LNCaP clone FGC (cell line): Measurements from ENCODE around the gene FLT3.
"Not testable (repeated sequence)": the region's sequence is repeated elsewhere in the genome, so short reads cannot be mapped to it uniquely, and the experiment has no call there.

Experiments used
- DNase-seq: peaks from one replicate; pipeline ENCODE4 v3.0.0-alpha.2; 2011; ENCODE audit warnings: low read depth
- H3K4me3 ChIP-seq: 2 replicates; pipeline ENCODE4 v1.5.1; 2011; ENCODE audit warnings: mild to moderate bottlenecking, low read depth, low read length, control low read depth
- CTCF ChIP-seq: IDR thresholded peaks from 2 replicates; pipeline ENCODE4 v1.5.1; 2012; ENCODE audit warnings: mild to moderate bottlenecking; ENCODE audit not compliant: control insufficient read depth, insufficient read depth; ENCODE audit errors: extremely low read depth

The FLT3 gene

GRCh38 chr13:28100150-28101121 is at the start of gene FLT3:
Gene FLT3, minus strand, starts transcription at chr13:28100576. Its CDS starts 66 bp downstream, at chr13:28100510.
- H3K4me3 ChIP-seq: peak within 1 kb of the TSS; percentile 38
- TF ChIP-seq CTCF: no peak

GRCh38 chr13:28147495-28147894 is 47.1 kb upstream of the FLT3 start:
- no peak overlapping the region for H3K4me3 ChIP-seq
- TF ChIP-seq CTCF: no peak
- no peak for DNase-seq

More at GRCh38 chr13:28100150-28101121, at the start of gene FLT3:
- DNase-seq: no peak

DNA sequence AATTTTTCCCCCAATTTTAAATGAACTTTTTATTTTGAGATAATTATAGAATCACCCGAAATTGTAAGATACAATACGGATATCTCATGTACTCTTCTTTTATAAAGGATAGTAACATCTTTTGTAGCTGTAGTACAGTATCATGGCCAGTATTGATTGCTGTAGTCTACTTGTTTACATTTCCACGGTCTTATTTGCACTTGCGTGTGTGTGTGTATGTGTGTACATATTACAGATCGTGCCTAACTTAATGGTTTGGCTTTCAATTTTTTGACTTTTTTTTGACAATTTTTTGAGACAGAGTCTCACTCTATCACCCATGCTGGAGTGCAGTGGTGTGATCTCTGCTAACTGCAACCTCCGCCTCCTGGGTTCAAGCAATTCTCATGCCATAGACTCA is 44.7 kb upstream of the FLT3 start:
- H3K4me3 ChIP-seq: no peak overlapping the region
- TF ChIP-seq CTCF: no peak
- no peak for DNase-seq

DNA sequence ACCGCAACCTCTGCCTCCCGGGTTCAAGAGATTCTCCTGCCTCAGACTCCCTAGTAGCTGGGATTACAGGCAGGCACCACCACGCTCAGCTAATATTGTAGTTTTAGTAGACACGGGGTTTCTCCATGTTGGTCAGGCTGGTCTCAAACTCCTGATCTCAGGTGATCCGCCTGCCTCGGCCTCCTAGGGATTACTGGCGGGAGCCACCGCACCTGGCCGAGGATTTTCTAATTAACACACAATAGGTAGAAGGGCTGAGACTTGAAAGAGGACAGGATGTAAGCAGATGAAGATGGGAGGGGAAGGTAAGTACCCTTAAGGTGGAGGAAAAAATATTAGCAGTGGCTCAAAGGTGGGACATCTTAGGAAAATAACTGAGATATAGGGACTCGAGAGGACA is 41.2 kb upstream of the FLT3 start:
- H3K4me3 ChIP-seq, DNase-seq: not testable (repeated sequence)

- peak overlapping the region; percentile 80 for H3K4me3 ChIP-seq
- no peak for DNase-seq
These were observed 40.2 kb upstream of the FLT3 start for GRCh38 chr13:28140433-28141125.

DNA sequence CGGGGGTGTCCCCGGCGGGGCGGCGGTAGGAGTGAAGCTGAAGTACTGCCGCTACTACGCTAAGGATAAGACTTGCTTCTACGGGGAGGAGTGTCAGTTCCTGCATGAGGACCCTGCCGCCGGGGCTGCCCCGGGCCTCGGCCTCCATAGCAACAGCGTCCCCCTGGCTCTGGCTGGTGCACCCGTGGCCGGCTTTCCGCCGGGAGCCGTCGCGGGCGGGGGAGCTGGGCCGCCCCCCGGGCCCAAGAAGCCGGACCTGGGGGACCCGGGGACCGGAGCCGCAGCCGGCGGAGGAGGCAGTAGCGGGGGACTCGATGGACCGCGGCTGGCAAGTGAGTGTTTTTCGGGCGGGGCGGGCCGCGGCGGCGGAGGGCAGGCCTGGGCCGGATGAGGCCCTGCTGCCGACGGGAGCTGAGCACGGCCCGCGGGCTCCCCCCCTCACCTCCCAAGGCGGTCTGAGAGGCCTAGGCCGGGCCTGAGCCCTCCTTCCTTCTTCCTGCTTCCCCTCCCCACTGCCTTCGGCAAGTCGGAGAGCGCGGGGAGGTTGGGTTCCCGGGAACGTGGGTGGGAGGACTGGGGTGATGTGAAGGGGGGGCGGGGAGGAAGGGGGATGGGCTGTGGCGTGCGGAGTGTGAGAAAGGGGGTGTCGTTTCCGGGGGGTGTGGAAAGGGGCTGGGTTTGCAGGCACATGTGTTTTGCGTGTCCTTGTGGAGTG is 38.5 kb upstream of the FLT3 start:
- TF ChIP-seq CTCF: no peak
- DNase-seq: no peak
- peak overlapping the region; percentile 80 for H3K4me3 ChIP-seq

More at GRCh38 chr13:28140433-28141125, 40.2 kb upstream of the FLT3 start:
- no peak for TF ChIP-seq CTCF
